GM18951 (cell line): ENCODE data around the gene LRRFIP2.
"Not testable (repeated sequence)": the region's sequence is repeated elsewhere in the genome, so short reads cannot be mapped to it uniquely, and the experiment has no call there.

ENCODE experiments used
- POLR2A ChIP-seq: IDR thresholded peaks from 4 replicates; pipeline ENCODE4 v1.6.1; 2011; ENCODE audit warnings: mild to moderate bottlenecking; ENCODE audit not compliant: insufficient read length, insufficient read depth; ENCODE audit errors: extremely low read depth
- in situ Hi-C: fragments of 300-500 bp; cut with MboI; formaldehyde crosslinking; loops from one replicate; pipeline ENCODE4 v1.12.0; 2022; ENCODE audit warnings: low sequenced_read_pairs, mixed read lengths, inconsistent platforms; ENCODE audit not compliant: unreplicated experiment

LRRFIP2 gene

GRCh38 chr3:37053337-37053736 is 121.0 kb downstream of the LRRFIP2 start:
- no peak for TF ChIP-seq POLR2A
- in situ Hi-C loops, result no loop called here

- TF ChIP-seq POLR2A, result no peak
- in situ Hi-C loops, result no loop called here
These were observed 121.5 kb downstream of the LRRFIP2 start for GRCh38 chr3:37052860-37053259.

GRCh38 chr3:37050282-37050681 is 124.1 kb downstream of the LRRFIP2 start:
- TF ChIP-seq POLR2A, result no peak
- in situ Hi-C loops, result no loop called here

- in situ Hi-C loops, result not testable (repeated sequence)
These were observed 131.7 kb downstream of the LRRFIP2 start for GRCh38 chr3:37042712-37043111.

- no peak for TF ChIP-seq POLR2A
- in situ Hi-C loops, result no loop called here
These were observed 132.7 kb downstream of the LRRFIP2 start for GRCh38 chr3:37041546-37042195.

- no peak for TF ChIP-seq POLR2A
- in situ Hi-C loops, result no loop called here
These were observed 134.2 kb downstream of the LRRFIP2 start for GRCh38 chr3:37040231-37040630.

GRCh38 chr3:37039161-37039846 is 135.1 kb downstream of the LRRFIP2 start:
- in situ Hi-C loops, result no loop called here
- TF ChIP-seq POLR2A, result no peak

GRCh38 chr3:37037352-37037751 is 137.0 kb downstream of the LRRFIP2 start:
- TF ChIP-seq POLR2A, result no peak
- in situ Hi-C loops, result no loop called here

- no peak for TF ChIP-seq POLR2A
- in situ Hi-C loops, result no loop called here
These were observed 141.4 kb downstream of the LRRFIP2 start for GRCh38 chr3:37032961-37033360.

- TF ChIP-seq POLR2A, result no peak
- in situ Hi-C loops, result no loop called here
These were observed 143.2 kb downstream of the LRRFIP2 start for GRCh38 chr3:37031096-37031682.

GRCh38 chr3:37030588-37030987 is 143.8 kb downstream of the LRRFIP2 start:
- no peak for TF ChIP-seq POLR2A
- in situ Hi-C loops, result no loop called here

GRCh38 chr3:37029516-37030163 is 144.7 kb downstream of the LRRFIP2 start:
- no peak for TF ChIP-seq POLR2A
- in situ Hi-C loops, result no loop called here

- TF ChIP-seq POLR2A, result no peak
- in situ Hi-C loops, result no loop called here
These were observed 145.3 kb downstream of the LRRFIP2 start for GRCh38 chr3:37029111-37029510.

- in situ Hi-C loops, result no loop called here
- TF ChIP-seq POLR2A, result no peak
These were observed 146.1 kb downstream of the LRRFIP2 start for GRCh38 chr3:37028329-37028728.

GRCh38 chr3:37026851-37027250 is 147.5 kb downstream of the LRRFIP2 start:
- no peak for TF ChIP-seq POLR2A
- in situ Hi-C loops, result no loop called here
